Activated naive CD8-positive, alpha-beta T cell treated with anti-CD3 and anti-CD28 coated beads, Interleukin-2, amount 50 U/mL, for 24 hours (primary cell): ENCODE data around the gene PPOX.

ENCODE experiments used
- ATAC-seq: fragments of 150-1000 bp; cut with Tn5 transposase; one replicate; pipeline ENCODE4 v1.10.0; 2021
- DNase-seq: peaks from one replicate; pipeline ENCODE4 v3.0.0; 2021
- H3K27ac Mint-ChIP-seq: one replicate; pipeline ENCODE4 v1.8.0; 2021; ENCODE audit warnings: mild to moderate bottlenecking, mixed read lengths
- H3K27me3 Mint-ChIP-seq: one replicate; pipeline ENCODE4 v1.8.0; 2021; ENCODE audit warnings: mixed read lengths
- H3K36me3 Mint-ChIP-seq: one replicate; pipeline ENCODE4 v1.8.0; 2021; ENCODE audit warnings: low read depth, mixed read lengths
- H3K4me1 Mint-ChIP-seq: one replicate; pipeline ENCODE4 v1.8.0; 2021; ENCODE audit warnings: mixed read lengths
- H3K4me3 Mint-ChIP-seq: one replicate; pipeline ENCODE4 v1.8.0; 2021; ENCODE audit warnings: mild to moderate bottlenecking, moderate library complexity, mixed read lengths
- H3K9me3 Mint-ChIP-seq: one replicate; pipeline ENCODE4 v1.8.0; 2021; ENCODE audit warnings: mixed read lengths

Gene PPOX

GRCh38 chr1:161165742-161166668, at the start of gene PPOX:
PPOX (plus strand) TSS chr1:161166426; CDS start chr1:161166848, 422 bp downstream.
- no peaks in the 10 kb centered on the region for H3K27me3 Mint-ChIP-seq
- H3K36me3 Mint-ChIP-seq: peaks cover 20% of the 10 kb centered on the region
- H3K4me3 Mint-ChIP-seq: peak within 1 kb of the TSS; percentile 92
- H3K9me3 Mint-ChIP-seq: no peaks in the 10 kb centered on the region
- peak; percentile 98 for ATAC-seq
- DNase-seq: peak; percentile 90
- H3K27ac Mint-ChIP-seq: peak within 1 kb of the TSS; percentile 76
- H3K4me1 Mint-ChIP-seq: peaks cover 41% of the 10 kb centered on the region

GRCh38 chr1:161117759-161118581, 48.3 kb upstream of the PPOX start, which contains the start of the genes NIT1 and PFDN2:
NIT1 (plus strand) TSS chr1:161118105; CDS start chr1:161118177, 72 bp downstream.
PFDN2 (minus strand) TSS chr1:161118037; CDS start chr1:161118026, 11 bp downstream.
- H3K4me3 Mint-ChIP-seq: peak within 1 kb of the TSS; percentile 95
- ATAC-seq (peak; percentile 50), DNase-seq (peak; percentile 90)
- peaks cover 57% of the 10 kb centered on the region for H3K36me3 Mint-ChIP-seq
- peaks cover 83% of the 10 kb centered on the region for H3K4me1 Mint-ChIP-seq
- H3K9me3 Mint-ChIP-seq: no peaks in the 10 kb centered on the region
- peak within 1 kb of the TSS; percentile 80 for H3K27ac Mint-ChIP-seq
- H3K27me3 Mint-ChIP-seq: no peaks in the 10 kb centered on the region

- Mint-ChIP-seq H3K4me1 (peaks cover 70% of the 10 kb centered on the region), H3K36me3 (peaks cover 52% of the 10 kb centered on the region), H3K4me3 (peak overlapping the region; percentile 95), H3K9me3 (no peaks in the 10 kb centered on the region), H3K27ac (peak overlapping the region; percentile 80), H3K27me3 (no peaks in the 10 kb centered on the region)
- ATAC-seq: peak; percentile 70
- DNase-seq: peak; percentile 61
Measured at GRCh38 chr1:161119092-161119903, 46.9 kb upstream of the PPOX start.

- Mint-ChIP-seq H3K4me3 (peak overlapping the region; percentile 37), H3K27me3 (no peaks in the 10 kb centered on the region), H3K36me3 (peaks cover 51% of the 10 kb centered on the region), H3K27ac (peak overlapping the region; percentile 83), H3K4me1 (peaks cover 54% of the 10 kb centered on the region), H3K9me3 (no peaks in the 10 kb centered on the region)
- no peak for DNase-seq
- no peak for ATAC-seq
Measured at GRCh38 chr1:161121042-161121650, 45.1 kb upstream of the PPOX start.

- no peak for ATAC-seq
- Mint-ChIP-seq H3K27me3 (no peaks in the 10 kb centered on the region), H3K4me1 (peaks cover 48% of the 10 kb centered on the region), H3K36me3 (peaks cover 53% of the 10 kb centered on the region), H3K9me3 (no peaks in the 10 kb centered on the region), H3K27ac (peak overlapping the region; percentile 83), H3K4me3 (peak overlapping the region; percentile 37)
- no peak for DNase-seq
Measured at GRCh38 chr1:161121834-161122233, 44.4 kb upstream of the PPOX start.

GRCh38 chr1:161122967-161123366, 43.3 kb upstream of the PPOX start:
- H3K27me3 Mint-ChIP-seq: no peaks in the 10 kb centered on the region
- peak overlapping the region; percentile 83 for H3K27ac Mint-ChIP-seq
- peaks cover 53% of the 10 kb centered on the region for H3K4me1 Mint-ChIP-seq
- no peak overlapping the region for H3K4me3 Mint-ChIP-seq
- DNase-seq: no peak
- no peak for ATAC-seq
- H3K9me3 Mint-ChIP-seq: no peaks in the 10 kb centered on the region
- H3K36me3 Mint-ChIP-seq: peaks cover 56% of the 10 kb centered on the region

GRCh38 chr1:161127649-161128048, 38.6 kb upstream of the PPOX start:
- Mint-ChIP-seq H3K27me3 (no peaks in the 10 kb centered on the region), H3K9me3 (no peaks in the 10 kb centered on the region), H3K36me3 (peaks cover 56% of the 10 kb centered on the region), H3K4me1 (peaks cover 48% of the 10 kb centered on the region), H3K27ac (peak overlapping the region; percentile 34), H3K4me3 (no peak overlapping the region)
- no peak for ATAC-seq
- DNase-seq: no peak

GRCh38 chr1:161128591-161129420, 37.4 kb upstream of the PPOX start:
- ATAC-seq: no peak
- Mint-ChIP-seq H3K36me3 (peaks cover 50% of the 10 kb centered on the region), H3K27me3 (no peaks in the 10 kb centered on the region), H3K4me3 (no peak overlapping the region), H3K27ac (peak overlapping the region; percentile 24), H3K4me1 (peaks cover 48% of the 10 kb centered on the region), H3K9me3 (no peaks in the 10 kb centered on the region)
- DNase-seq: no peak

GRCh38 chr1:161130266-161130665, 36.0 kb upstream of the PPOX start:
- ATAC-seq: no peak
- DNase-seq: no peak
- Mint-ChIP-seq H3K27ac (no peak overlapping the region), H3K36me3 (peaks cover 44% of the 10 kb centered on the region), H3K4me3 (no peak overlapping the region), H3K27me3 (no peaks in the 10 kb centered on the region), H3K4me1 (peaks cover 52% of the 10 kb centered on the region), H3K9me3 (no peaks in the 10 kb centered on the region)

GRCh38 chr1:161131523-161132409, 34.5 kb upstream of the PPOX start:
- DNase-seq: no peak
- H3K27ac Mint-ChIP-seq: no peak overlapping the region

GRCh38 chr1:161132410-161133219, 33.6 kb upstream of the PPOX start, which contains the start of gene DEDD:
DEDD (minus strand) TSS chr1:161132667; CDS start chr1:161124462, 8,205 bp downstream.
- ATAC-seq: peak; percentile 96
- Mint-ChIP-seq H3K27ac (no peak within 1 kb of the TSS), H3K4me3 (no peak within 1 kb of the TSS), H3K27me3 (no peaks in the 10 kb centered on the region), H3K9me3 (no peaks in the 10 kb centered on the region), H3K4me1 (peaks cover 44% of the 10 kb centered on the region), H3K36me3 (peaks cover 31% of the 10 kb centered on the region)
- peak; percentile 87 for DNase-seq

More at GRCh38 chr1:161131523-161132409, 34.5 kb upstream of the PPOX start:
- no peak overlapping the region for H3K4me3 Mint-ChIP-seq
- H3K36me3 Mint-ChIP-seq: peaks cover 37% of the 10 kb centered on the region
- peaks cover 50% of the 10 kb centered on the region for H3K4me1 Mint-ChIP-seq
- H3K27me3 Mint-ChIP-seq: no peaks in the 10 kb centered on the region
- H3K9me3 Mint-ChIP-seq: no peaks in the 10 kb centered on the region
- ATAC-seq: no peak
